K562 (cell line): ENCODE data around the gene FGF12. TPM values are rescaled to one million over a fixed set of nuclear protein-coding genes. Genes with fewer than 3 reads are reported as not detected.

Source experiments
- ATAC-seq: fragments of 200-7000 bp; cut with Tn5 transposase; 3 replicates; pipeline ENCODE4 v1.9.1; 2020; ENCODE audit warnings: moderate library complexity
- BruUV-seq: library from RNA; stranded (reverse); fragments of 400-500 nt; replicated peaks from 2 replicates; lab custom pipeline; 2021; lab: Mats Ljungman, UMichigan
- CTCF ChIA-PET: fragments of 300-600 bp; formaldehyde crosslinking; extraction: SDS; loops from one replicate; lab custom pipeline; 2021; ENCODE audit warnings: low intra/inter-chr PET ratio; lab: Yijun Ruan, JAX
- POLR2A ChIA-PET: fragments of 300-600, 350-650 bp; sonication (Branson Sonifier 250); formaldehyde crosslinking; extraction: SDS; loops from one replicate; lab custom pipeline; 2021; ENCODE audit warnings: antibody characterized with exemption, inconsistent platforms; lab: Yijun Ruan, JAX
- DNase-seq, 4 experiments: peaks; one replicate each; pipeline versions ENCODE4 v3.0.0 to v3.0.0-alpha.2; 2011 to 2018; ENCODE audit warnings: low spot score in 3 of 4, mixed read lengths in 3 of 4; ENCODE audit errors: extremely low read depth in 1 of 4
- FAIRE-seq: peaks from 2 replicates; lab custom pipeline; 2011; peaks lifted over from hg19 to GRCh38; lab: Jason Lieb, UNC
- H2AFZ ChIP-seq: 2 replicates; pipeline ENCODE4 v1.6.0; 2011; ENCODE audit warnings: low read depth, low read length, control low read depth, inconsistent platforms
- H3K27ac ChIP-seq: fragments of 200-600 bp; 3 replicates; pipeline ENCODE4 v1.8.0; 2011; ENCODE audit warnings: low read depth, mild to moderate bottlenecking, control low read depth, inconsistent platforms, low read length, moderate library complexity, mixed read lengths; ENCODE audit errors: extremely low read depth
- H3K27me3 ChIP-seq, 2 experiments: fragments of 300-600 bp in 1 of 2; 2 replicates in 1 of 2; 3 replicates in 1 of 2; pipeline versions ENCODE4 v1.6.0 to v1.8.0; 2011; ENCODE audit warnings: inconsistent platforms in 2 of 2, low read length in 2 of 2, mild to moderate bottlenecking in 1 of 2, mixed read lengths in 1 of 2, moderate library complexity in 1 of 2; ENCODE audit not compliant: control insufficient read depth in 2 of 2, insufficient read depth in 2 of 2
- H3K36me3 ChIP-seq: fragments of 300-600 bp; 3 replicates; pipeline ENCODE4 v1.8.0; 2011; ENCODE audit warnings: mild to moderate bottlenecking, low read length, inconsistent platforms; ENCODE audit not compliant: control insufficient read depth, insufficient read depth
- H3K4me1 ChIP-seq, 2 experiments: fragments of 200-600 bp in 1 of 2; replicated peaks in 1 of 2; 2 replicates in 1 of 2; 3 replicates in 1 of 2; pipeline versions ENCODE4 v1.5.1 to v1.8.0; 2011; ENCODE audit warnings: inconsistent platforms in 2 of 2, low read length in 2 of 2, mild to moderate bottlenecking in 1 of 2, mixed read lengths in 1 of 2, moderate library complexity in 1 of 2; ENCODE audit not compliant: control insufficient read depth in 2 of 2, insufficient read depth in 2 of 2
- H3K4me2 ChIP-seq: 2 replicates; pipeline ENCODE4 v1.6.1; 2011; ENCODE audit warnings: low read length, control low read depth, inconsistent platforms, mixed read lengths; ENCODE audit not compliant: insufficient read depth
- H3K4me3 ChIP-seq: fragments of 200-600 bp; sonication (generic), shearing (Covaris generic); 2 replicates; pipeline ENCODE4 v1.5.1; 2016; ENCODE audit warnings: control low read depth, inconsistent platforms
- H3K79me2 ChIP-seq: fragments of 200-600 bp; 3 replicates; pipeline ENCODE4 v1.8.0; 2011; ENCODE audit warnings: low read length, inconsistent platforms; ENCODE audit not compliant: control insufficient read depth, insufficient read depth
- H3K9ac ChIP-seq, 2 experiments: 2 replicates each; pipeline versions ENCODE4 v1.6.0 to v1.6.1; 2011; ENCODE audit warnings: low read depth in 2 of 2, low read length in 2 of 2, control low read depth in 1 of 2, inconsistent platforms in 1 of 2, mild to moderate bottlenecking in 1 of 2, mixed read lengths in 1 of 2; ENCODE audit not compliant: insufficient read depth in 1 of 2
- H3K9me1 ChIP-seq: one replicate; pipeline ENCODE4 v1.6.0; 2011; ENCODE audit warnings: inconsistent platforms, mild to moderate bottlenecking, low read length, moderate library complexity; ENCODE audit not compliant: control insufficient read depth, insufficient read depth
- H3K9me3 ChIP-seq: replicated peaks from 2 replicates; pipeline ENCODE4 v1.5.1; 2011; ENCODE audit warnings: low read depth, low read length, inconsistent platforms; ENCODE audit not compliant: control insufficient read depth, insufficient read depth
- H4K20me1 ChIP-seq: replicated peaks from 2 replicates; pipeline ENCODE4 v1.6.1; 2011; ENCODE audit warnings: low read length, inconsistent platforms, mixed read lengths; ENCODE audit not compliant: control insufficient read depth, insufficient read depth
- CXXC5 ChIP-seq: fragments of 250-450 bp; sonication (Bioruptor Pico); IDR thresholded peaks from 2 replicates; pipeline ENCODE4 v1.8.0; 2022; ENCODE audit warnings: inconsistent platforms, mild to moderate bottlenecking, moderate library complexity
- JUNB ChIP-seq: fragments of 450-650 bp; formaldehyde crosslinking; conservative IDR thresholded peaks from 2 replicates; pipeline ENCODE4 v1.4.0; 2020; ENCODE audit warnings: mild to moderate bottlenecking
- RHOXF2B ChIP-seq: fragments of 250-450 bp; sonication (Bioruptor Pico); conservative IDR thresholded peaks from 2 replicates; pipeline ENCODE4 v1.5.1; 2021
- TAF1 ChIP-seq: IDR thresholded peaks from 2 replicates; pipeline ENCODE4 v1.6.1; 2011; ENCODE audit warnings: mild to moderate bottlenecking, low read length, moderate library complexity; ENCODE audit not compliant: insufficient read depth, control insufficient read depth, severe bottlenecking; ENCODE audit errors: extremely low read depth
- ZBTB8A ChIP-seq: fragments of 450-650 bp; IDR thresholded peaks from 2 replicates; pipeline ENCODE4 v1.6.1; 2018; ENCODE audit warnings: mild to moderate bottlenecking, moderate library complexity; ENCODE audit not compliant: partially characterized antibody
- ZZZ3 ChIP-seq: fragments of 450-650 bp; IDR thresholded peaks from 2 replicates; pipeline ENCODE4 v1.6.1; 2016; ENCODE audit warnings: antibody characterized with exemption, mild to moderate bottlenecking, moderate library complexity
- WGBS: fragments of 100-300 bp; shearing (Covaris generic); methylation state at CpG from one replicate; pipeline ENCODE4 v1.1.6; 2016; ENCODE audit warnings: low coverage, mixed read lengths; ENCODE audit not compliant: insufficient coverage; ENCODE audit errors: missing lambda C conversion rate; 5-methylcytosine and 5-hydroxymethylcytosine counted together
- in situ Hi-C: fragments of 300-500 bp; cut with MboI; formaldehyde crosslinking; loops from 4 replicates; pipeline ENCODE4 v1.15.0; 2018; ENCODE audit warnings: inconsistent platforms, mixed read lengths
- intact Hi-C: fragments of 100-400 bp; cut with micrococcal nuclease; formaldehyde crosslinking; loops from 2 replicates; pipeline ENCODE4 v1.14.2; 2022
- polyA plus RNA-seq, 8 experiments: library from polyadenylated mRNA; depleted of rRNA in 4 of 8; stranded (reverse) in 5 of 8; unstranded in 3 of 8; fragments of >200 nt; fragmentation: Nextera tagmentation in 2 of 8; fragmentation: Illumina TruSeq in 1 of 8; extraction: Ambion mirVana in 2 of 8; extraction: Trizol in 1 of 8; gene quantifications; 2 replicates each; pipeline versions ENCODE4 v1.2.1 to v1.2.3, GENCODE V29; 2011 to 2014; ENCODE audit warnings: inconsistent platforms in 1 of 8, missing spikeins in 1 of 8
- total RNA-seq, 7 experiments: library from RNA; depleted of rRNA in 6 of 7; stranded (reverse); fragments of >200 nt in 6 of 7; fragmentation: Illumina TruSeq in 2 of 7; extraction: Trizol in 2 of 7; gene quantifications; 2 replicates each; pipeline versions ENCODE4 v1.2.1 to v1.2.3, GENCODE V29; 2011 to 2021; ENCODE audit warnings: low replicate concordance in 1 of 7

FGF12 gene
- total and polyA plus RNA-seq, 9 of the 15 experiments (the other 6 are each of a cell fraction or from before 2014, with no cell fraction given) = not detected

- TF ChIP-seq TAF1 = no peak
Measured at GRCh38 chr3:192726385-192726784, 956 bp downstream of the FGF12 start (continued).

GRCh38 chr3:192719964-192720363 lies 7.4 kb downstream of the FGF12 start:
- H3K9ac ChIP-seq = no peak overlapping the region
- intact Hi-C loops = no loop called here
- ATAC-seq (no peak), DNase-seq (no peak), FAIRE-seq (no peak)
- no peaks in the 10 kb centered on the region for H3K36me3 ChIP-seq
- H3K79me2 ChIP-seq = no peaks in the 10 kb centered on the region
- no peaks in the 10 kb centered on the region for H4K20me1 ChIP-seq
- no peaks in the 10 kb centered on the region for H3K9me1 ChIP-seq
- H3K4me3 ChIP-seq = no peak overlapping the region
- BruUV-seq = no TSS peak
- no peaks in the 10 kb centered on the region for H3K9me3 ChIP-seq
- WGBS = 3% methylated on average over 3 of the region's 3 CpGs
- ChIA-PET POLR2A (no interaction called here), CTCF (no interaction called here)
- no peak overlapping the region for H3K4me2 ChIP-seq
- H3K27ac ChIP-seq = no peak overlapping the region
- TF ChIP-seq CXXC5 (CRISPR knock-in tag) (no peak), RHOXF2B (CRISPR knock-in tag) (no peak), ZBTB8A (no peak), ZZZ3 (no peak), JUNB (no peak)
- H3K27me3 ChIP-seq = no peaks in the 10 kb centered on the region
- no peaks in the 10 kb centered on the region for H3K4me1 ChIP-seq
- H2AFZ ChIP-seq = no peak overlapping the region
- in situ Hi-C loops = no loop called here
